Measurements from ENCODE around the gene EVL.
A peak's percentile ranks its signal among the peaks of the same experiment; 100 is the strongest.
"Not testable (repeated sequence)": the region's sequence is repeated elsewhere in the genome, so short reads cannot be mapped to it uniquely, and the experiment has no call there.

Gene EVL, protein sequence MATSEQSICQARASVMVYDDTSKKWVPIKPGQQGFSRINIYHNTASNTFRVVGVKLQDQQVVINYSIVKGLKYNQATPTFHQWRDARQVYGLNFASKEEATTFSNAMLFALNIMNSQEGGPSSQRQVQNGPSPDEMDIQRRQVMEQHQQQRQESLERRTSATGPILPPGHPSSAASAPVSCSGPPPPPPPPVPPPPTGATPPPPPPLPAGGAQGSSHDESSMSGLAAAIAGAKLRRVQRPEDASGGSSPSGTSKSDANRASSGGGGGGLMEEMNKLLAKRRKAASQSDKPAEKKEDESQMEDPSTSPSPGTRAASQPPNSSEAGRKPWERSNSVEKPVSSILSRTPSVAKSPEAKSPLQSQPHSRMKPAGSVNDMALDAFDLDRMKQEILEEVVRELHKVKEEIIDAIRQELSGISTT

DNA sequence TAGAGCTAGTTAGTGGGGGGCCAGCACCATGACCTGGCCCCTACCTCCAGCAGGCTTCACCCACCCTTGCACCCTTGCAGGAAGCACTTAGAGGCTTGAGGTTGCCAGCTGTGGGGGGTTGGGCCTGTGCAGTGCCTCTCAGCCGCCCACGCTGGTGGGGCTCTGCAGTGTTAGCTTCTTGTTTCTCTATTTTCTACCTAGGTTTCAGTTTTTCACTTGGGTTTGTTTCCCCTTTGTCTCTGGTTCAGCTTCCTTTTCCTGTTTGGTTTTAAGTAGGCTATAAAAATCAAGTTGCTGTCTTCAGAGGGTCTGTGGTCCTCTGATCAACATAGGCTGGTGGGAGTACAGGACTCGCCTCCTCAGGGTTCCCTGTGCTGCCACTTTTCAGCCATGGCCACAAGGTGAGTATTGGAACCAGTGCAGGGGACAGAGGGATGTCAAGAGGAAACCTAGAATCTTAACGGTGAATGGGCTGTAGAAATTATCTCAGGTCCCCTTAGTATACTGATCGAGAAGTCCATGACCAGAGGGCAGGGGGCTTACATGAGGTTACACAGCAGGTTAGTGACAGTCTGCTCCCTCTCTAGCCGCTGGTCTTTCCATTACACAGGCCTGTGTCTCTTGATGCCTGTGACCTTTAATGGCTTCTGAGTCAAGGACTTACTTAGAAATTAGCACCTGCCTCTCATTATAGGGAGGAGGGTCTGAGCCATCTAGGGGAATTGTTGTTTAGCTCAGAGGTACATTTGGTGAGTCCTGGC, at the start of gene EVL:
EVL (plus strand) TSS at position 312 of the 761 bp plus-strand sequence; CDS start at position 391, 79 bp downstream.
- DNase-seq = no peak

GRCh38 chr14:100017553-100017952, 47.7 kb upstream of the EVL start:
- DNase-seq = no peak

DNA sequence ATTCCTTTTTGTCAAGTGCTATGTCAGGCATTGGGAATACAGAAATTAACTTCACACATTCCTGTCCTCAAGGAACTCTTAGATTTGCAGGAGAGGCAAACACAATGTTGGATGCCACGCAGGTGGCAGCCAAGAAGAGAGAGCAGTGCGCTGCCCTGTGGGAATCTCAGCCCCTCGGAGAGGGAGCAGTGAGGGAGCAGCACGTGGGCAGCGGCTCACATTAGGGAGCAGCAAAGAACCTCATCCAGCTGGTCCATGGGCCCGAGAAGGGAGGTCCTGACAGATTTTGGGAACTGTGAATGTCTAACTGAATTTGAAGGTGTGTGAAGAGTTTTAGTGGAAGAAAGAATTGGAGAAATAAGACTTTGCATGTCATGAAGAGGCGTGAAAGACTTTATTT, 47.2 kb upstream of the EVL start:
- DNase-seq = no peak

DNA sequence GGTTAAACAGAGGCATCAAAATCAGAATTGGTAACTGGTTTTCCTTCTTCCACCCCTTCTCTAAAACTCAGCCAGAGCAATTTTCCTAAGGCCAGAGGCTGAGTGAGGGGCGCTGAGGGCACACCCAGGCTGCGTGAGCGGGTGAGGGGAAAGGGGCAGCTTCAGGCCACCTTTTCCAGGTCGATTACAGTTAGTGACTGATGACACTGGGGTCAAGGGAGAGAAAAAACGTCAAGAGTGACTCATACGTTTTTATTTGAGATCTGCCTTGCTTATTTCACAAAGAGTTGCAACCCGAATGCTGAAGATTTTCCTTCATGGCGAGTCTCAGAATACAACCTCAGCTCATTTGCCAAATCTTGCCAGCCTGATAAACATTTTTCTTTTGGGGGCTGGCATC, 46.7 kb upstream of the EVL start:
- no peak for DNase-seq

- peak in 1 of 2 experiments; percentile 37 for DNase-seq
These were observed 46.0 kb upstream of the EVL start for GRCh38 chr14:100019156-100019744.

DNA sequence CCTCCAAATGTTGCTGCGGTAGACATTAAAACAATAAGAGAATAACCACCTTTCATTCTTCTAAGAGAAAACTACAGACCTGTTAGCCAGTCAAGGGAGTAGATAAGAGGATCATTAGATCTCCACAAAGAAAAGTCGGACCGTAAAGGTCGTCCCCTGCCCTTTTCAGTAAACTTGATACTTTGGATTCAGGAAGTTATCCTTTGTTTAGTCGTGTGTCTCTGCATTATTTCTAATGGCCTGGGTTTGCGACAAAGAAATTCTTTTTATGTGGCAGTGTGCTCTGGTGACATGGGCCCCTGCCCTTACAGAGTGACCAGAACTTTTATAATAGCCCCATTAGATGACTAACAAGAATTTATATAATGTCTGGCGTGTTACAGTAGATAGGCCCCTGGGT, 44.6 kb upstream of the EVL start:
- DNase-seq = no peak

- DNase-seq = peak in 1 of 2 experiments; percentile 38
These were observed 42.3 kb upstream of the EVL start for GRCh38 chr14:100022772-100023451.

DNA sequence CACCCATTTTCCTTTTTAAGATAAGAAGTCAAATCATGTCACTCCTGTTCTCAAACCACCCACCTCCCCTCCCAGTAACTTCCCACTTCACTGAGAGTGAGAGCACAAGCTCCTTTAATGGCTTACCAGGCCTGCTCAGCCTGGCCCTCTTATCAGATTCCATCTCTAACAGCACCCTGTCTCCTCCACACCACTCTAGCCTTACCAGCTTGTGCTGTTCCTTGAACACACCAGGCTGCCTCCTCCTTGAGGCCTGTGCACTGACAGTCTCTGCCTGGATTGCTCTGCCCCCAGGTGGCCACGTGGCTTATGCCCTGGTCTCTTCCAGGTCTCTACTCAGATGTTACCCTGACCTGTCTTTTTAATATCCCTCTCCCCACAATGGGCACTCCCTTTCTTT, 40.1 kb upstream of the EVL start:
- peak; percentile 10 to 15 for DNase-seq

DNA sequence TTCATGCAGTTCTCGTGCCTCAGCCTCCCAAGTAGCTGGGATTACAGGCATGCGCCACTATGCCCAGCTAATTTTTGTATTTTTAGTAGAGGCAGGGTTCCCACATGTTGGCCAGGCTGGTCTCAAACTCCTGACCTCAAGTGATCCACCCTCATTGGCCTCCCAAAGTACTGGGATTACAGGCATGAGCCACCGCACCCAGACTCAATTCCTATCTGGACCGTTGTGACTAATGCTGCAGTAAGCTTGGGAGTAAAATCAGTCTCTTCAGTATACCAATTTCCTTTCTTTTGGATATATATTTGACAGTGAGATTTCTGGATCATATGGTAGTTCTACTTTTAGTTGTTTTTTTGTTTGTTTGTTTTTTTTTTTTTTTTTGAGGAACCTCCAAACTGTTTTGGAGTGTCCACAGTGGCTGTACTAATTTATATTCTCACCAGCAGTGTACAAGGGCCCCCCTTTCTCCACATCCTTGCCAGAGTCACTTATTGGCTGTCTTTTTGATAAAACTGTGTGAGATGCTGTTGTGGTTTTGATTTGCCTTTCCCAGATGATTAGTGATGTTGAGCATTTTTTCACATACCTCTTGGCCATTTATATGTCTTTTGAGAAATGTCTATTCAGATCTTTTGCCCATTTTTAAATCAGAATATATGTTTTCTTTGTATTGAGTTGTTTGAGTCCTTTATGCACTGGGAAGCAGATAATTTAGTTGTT, 37.3 kb upstream of the EVL start:
- no peak for DNase-seq

GRCh38 chr14:100028990-100029677, 36.1 kb upstream of the EVL start:
- DNase-seq = no peak

DNA sequence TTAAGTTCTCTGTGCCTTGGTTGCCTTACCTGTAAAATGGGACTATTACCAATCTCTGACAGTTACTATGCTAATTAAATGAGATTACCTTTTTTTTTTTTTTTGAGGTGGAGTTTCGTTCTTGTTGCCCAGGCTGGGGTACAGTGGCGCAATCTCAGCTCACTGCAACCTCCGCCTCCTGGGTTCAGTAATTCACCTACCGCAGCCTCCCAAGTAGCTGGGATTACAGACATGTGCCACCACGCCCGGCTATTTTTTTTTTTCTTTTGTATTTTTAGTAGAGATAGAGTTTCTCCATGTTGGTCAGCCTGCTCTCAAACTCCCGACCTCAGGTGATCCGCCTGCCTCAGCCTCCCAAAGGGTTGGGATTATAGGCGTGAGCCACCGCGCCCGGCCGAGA, 35.2 kb upstream of the EVL start:
- DNase-seq = not testable (repeated sequence)

DNA sequence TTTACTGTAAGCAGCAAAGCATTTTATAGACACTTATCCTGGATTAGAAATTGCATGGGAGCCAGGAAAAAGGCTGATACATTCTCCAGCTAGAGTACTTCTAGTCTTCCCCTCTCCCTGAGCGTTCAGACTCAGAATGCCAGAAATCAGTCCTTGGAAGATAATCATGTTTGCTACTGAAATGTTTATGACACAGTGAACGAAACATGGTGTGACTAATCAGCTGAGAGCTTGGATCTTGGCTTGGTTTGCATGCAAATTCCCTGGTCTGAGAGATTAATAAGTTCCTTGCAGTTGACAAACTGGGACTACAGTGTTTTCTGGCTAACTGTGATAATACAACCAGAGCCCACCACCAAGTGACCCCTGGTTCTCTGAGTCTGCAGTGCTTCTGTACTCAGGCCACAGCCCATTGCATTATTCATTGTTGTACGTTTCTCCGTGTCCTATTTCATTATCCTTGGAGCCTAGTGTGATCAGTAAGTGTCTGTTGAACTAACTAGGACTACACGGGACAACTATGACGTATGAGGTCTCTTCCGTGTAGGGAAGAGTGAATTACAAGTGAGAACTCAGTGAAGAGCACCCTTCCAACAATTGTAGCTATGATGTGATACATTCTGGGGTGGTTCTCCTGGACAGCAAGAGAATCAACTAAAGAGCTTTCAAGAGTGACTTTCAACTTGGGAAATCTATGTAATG, 34.6 kb upstream of the EVL start:
- DNase-seq = no peak

DNA sequence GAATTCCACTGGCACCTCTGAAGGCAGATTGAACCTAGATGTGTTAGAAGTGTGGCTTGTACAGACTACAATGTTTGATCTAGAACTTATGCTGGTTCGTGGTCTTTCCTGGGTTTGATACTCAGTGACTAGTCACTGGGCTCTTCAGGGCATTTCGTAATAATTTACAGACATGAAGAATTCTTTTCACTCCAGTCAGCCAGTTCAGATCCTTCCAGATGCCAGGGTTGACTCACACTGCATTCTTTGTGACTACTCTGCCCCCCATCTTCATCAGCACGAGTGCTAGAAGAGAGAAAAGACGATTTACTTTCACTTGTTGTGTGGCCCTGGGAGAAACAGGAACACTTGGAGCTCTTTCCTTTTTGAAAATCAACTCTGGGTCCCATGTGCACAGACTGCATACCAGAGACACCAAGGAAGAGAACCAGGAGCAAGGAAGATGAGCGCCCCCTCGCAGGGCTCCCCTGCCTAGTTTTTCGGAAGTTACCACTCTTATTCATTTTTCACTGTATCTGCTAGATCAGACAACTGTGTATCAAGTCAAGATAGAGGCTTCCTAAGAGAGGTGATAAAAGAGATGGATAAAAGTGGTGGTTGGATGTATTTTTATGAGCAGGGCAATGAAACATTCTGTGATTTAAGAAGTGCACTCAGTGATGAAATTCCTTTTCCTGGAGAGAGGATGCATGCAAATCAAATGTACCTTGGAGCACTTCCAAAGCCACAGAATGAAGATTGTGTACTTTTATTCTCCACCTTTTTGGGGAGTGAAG, 33.5 kb upstream of the EVL start:
- no peak for DNase-seq

- no peak for DNase-seq
These were observed 32.5 kb upstream of the EVL start for GRCh38 chr14:100032738-100033137.

DNA sequence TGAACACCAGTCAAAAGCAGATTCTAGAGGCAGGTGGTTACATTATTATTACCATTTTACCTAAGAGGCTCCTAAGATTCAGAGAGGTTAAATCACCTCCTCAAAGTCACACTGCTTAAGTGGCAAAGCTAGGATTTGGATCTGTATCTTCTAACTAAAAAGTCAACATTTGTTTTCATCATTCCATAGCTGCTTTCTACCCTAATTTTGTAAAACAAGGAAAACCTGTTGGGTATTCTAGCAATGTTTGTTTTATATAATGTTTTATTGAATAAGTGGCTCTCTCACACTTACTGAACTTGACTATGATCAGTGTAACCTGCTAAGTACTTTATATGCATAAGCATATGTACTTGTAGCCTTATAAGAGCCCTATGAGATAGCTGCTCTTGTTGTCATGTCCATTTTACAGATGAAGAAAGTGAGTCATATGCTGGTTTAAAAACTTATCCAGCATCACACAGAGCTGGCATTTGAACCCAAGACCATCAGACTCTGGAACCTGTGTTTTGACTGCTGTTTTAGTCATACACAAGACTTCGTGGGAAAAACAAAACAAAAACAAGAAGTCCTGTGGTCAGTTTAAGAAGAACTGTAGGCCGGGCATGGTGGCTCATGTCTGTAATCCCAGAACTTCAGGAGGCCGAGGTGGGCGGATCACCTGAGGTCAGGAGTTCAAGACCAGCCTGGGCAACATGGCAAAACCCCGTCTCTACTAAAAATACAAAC, 31.7 kb upstream of the EVL start:
- DNase-seq = no peak

- no peak for DNase-seq
These were observed 30.8 kb upstream of the EVL start for GRCh38 chr14:100034468-100034867.

DNA sequence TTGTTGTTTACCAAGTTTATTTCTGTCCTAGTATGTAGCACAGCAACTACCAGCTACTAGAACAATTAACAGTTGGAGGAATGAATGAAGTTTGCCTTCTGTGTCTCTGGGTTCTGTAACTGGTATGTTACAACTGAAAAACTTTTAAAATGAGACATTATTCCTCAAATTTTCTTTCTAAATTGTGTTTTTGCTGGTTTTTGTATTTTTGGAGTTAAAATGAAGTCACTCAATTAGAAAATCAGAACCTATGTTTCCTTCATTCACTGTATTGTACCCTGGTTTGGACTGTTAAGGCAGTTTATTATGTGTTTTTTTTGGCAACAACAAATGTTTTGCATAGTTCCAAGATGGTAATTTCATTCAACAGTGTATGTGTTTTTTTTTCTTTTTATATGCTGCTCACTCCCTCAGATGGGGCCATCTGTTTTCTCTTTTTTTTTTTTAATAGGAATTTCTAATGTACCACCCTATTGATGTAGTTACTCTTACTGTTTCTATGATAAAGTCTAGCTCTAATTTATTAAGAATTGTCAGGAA, 30.2 kb upstream of the EVL start:
- DNase-seq = no peak

- no peak for DNase-seq
These were observed 29.5 kb upstream of the EVL start for GRCh38 chr14:100035700-100036099.

DNA sequence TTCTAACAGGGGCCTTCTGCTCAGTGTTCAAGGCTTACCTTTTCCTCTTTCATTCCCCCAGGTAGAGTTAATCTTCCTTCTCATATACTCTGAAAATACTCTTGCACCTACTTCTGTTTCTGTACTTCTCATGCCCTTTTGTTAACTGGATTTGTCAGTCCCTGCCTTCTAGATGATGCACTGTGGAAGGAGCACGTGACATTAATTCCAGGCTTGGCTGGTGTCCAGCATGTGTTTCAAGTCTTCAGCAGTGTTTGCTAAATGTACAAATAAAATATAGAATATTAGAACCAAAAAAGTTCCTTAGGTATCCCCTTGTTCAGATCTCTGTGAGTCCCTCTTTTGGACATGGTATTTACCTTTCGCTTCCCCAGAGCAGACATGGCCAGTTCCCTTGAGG, 27.9 kb upstream of the EVL start:
- no peak for DNase-seq

Measured in NCI-H1930 (cell line).